ENCODE data around the gene CRP. TPM values are rescaled to one million over a fixed set of nuclear protein-coding genes. Genes with fewer than 3 reads are reported as not detected.

The CRP gene
- total RNA-seq, 2 donors from 2014 or later = not detected

GRCh38 chr1:159664247-159664646 lies 50.1 kb downstream of the CRP start:
- Histone ChIP-seq H3K4me3 (no peak overlapping the region), H3K27me3 (replicated peaks; ENCODE audit: insufficient read depth) (no peaks in the 10 kb centered on the region), H3K9me3 (no peaks in the 10 kb centered on the region), H3K36me3 (no peaks in the 10 kb centered on the region), H3K27ac (no peak overlapping the region), H3K4me1 (ENCODE audit: control insufficient read depth in 1 of 2, low read depth in 2 of 2) (no peaks in the 10 kb centered on the region)
- DNase-seq (ENCODE audit: low spot score) = no peak
- no peak for ATAC-seq (ENCODE audit: insufficient number of reproducible peaks, low FRiP score, low read depth)
- TF ChIP-seq CTCF (IDR thresholded peaks at IDR 0.05) = no peak

- no peak for DNase-seq (ENCODE audit: low spot score)
- Histone ChIP-seq H3K4me1 (ENCODE audit: control insufficient read depth in 1 of 2, low read depth in 2 of 2) (no peaks in the 10 kb centered on the region), H3K27ac (no peak overlapping the region), H3K4me3 (no peak overlapping the region), H3K27me3 (replicated peaks; ENCODE audit: insufficient read depth) (no peaks in the 10 kb centered on the region), H3K36me3 (no peaks in the 10 kb centered on the region), H3K9me3 (no peaks in the 10 kb centered on the region)
- ATAC-seq (ENCODE audit: insufficient number of reproducible peaks, low FRiP score, low read depth) = no peak
- no peak for TF ChIP-seq CTCF (IDR thresholded peaks at IDR 0.05)
Observed at GRCh38 chr1:159663552-159663951, 50.8 kb downstream of the CRP start.

Other genes with a start within 250 kb of the CRP start
- gene OR10J5, start 178.6 kb downstream of the CRP start, total RNA-seq = not detected
- gene APCS, start 126.8 kb downstream of the CRP start, total RNA-seq = not detected
- gene DUSP23, start 66.4 kb upstream of the CRP start, total RNA-seq = 100 to 1,000 TPM in 1 of 2 donors, 10 to 100 TPM in 1; 48.6 to 111 TPM
- not detected for gene FCRL6, start 87.8 kb upstream of the CRP start, total RNA-seq
- gene SLAMF8, start 112.3 kb upstream of the CRP start, total RNA-seq = 1 to 10 TPM; 5.6 to 9.9 TPM
- gene VSIG8, start 148.1 kb upstream of the CRP start, total RNA-seq = not detected
- gene CFAP45, start 185.6 kb upstream of the CRP start, total RNA-seq = 1 to 10 TPM in 1 of 2 donors, under 1 TPM in 1; 0.95 to 2.1 TPM
- gene TAGLN2, start 210.9 kb upstream of the CRP start, total RNA-seq = 100 to 1,000 TPM; 298 to 352 TPM
- under 1 TPM in 1 of 2 donors, not detected in 1; 0.99 TPM for gene IGSF9, start 231.0 kb upstream of the CRP start, total RNA-seq
- gene SLAMF9, start 239.6 kb upstream of the CRP start, total RNA-seq = not detected

Measured in thoracic aorta (tissue), 2 donors.